SK-N-SH treated with all-trans-retinoic acid at 6 μM for 48 hours (cell line): ENCODE data around the gene HIVEP2.

Experiments
- ATAC-seq: fragments of 200-7000 bp; cut with Tn5 transposase; 3 replicates; pipeline ENCODE4 v1.9.1; 2020; ENCODE audit warnings: mild to moderate bottlenecking, moderate library complexity
- ARNTL ChIP-seq: fragments of 450-650 bp; formaldehyde crosslinking; IDR thresholded peaks from 2 replicates; pipeline ENCODE4 v1.5.0; 2020; ENCODE audit warnings: low read depth, mild to moderate bottlenecking, moderate library complexity, borderline replicate concordance
- BACH2 ChIP-seq: fragments of 250-450 bp; sonication (Bioruptor Pico); IDR thresholded peaks from 2 replicates; pipeline ENCODE4 v1.9.0; 2021; ENCODE audit warnings: mild to moderate bottlenecking, borderline replicate concordance
- CREB5 ChIP-seq: fragments of 250-450 bp; sonication (Bioruptor Pico); IDR thresholded peaks from 2 replicates; pipeline ENCODE4 v1.5.1; 2020; ENCODE audit warnings: low read depth, mild to moderate bottlenecking, moderate library complexity
- CSDC2 ChIP-seq: fragments of 250-450 bp; sonication (Bioruptor Pico); IDR thresholded peaks from 2 replicates; pipeline ENCODE4 v1.5.0; 2020; ENCODE audit warnings: mild to moderate bottlenecking, moderate library complexity
- CSRNP3 ChIP-seq: fragments of 250-450 bp; sonication (Bioruptor Pico); IDR thresholded peaks from 2 replicates; pipeline ENCODE4 v1.5.1; 2021; ENCODE audit warnings: mild to moderate bottlenecking, moderate library complexity
- ESRRG ChIP-seq: fragments of 250-450 bp; sonication (Bioruptor Pico); IDR thresholded peaks from 2 replicates; pipeline ENCODE4 v1.6.1; 2021; ENCODE audit warnings: mild to moderate bottlenecking
- GLIS3 ChIP-seq: fragments of 250-450 bp; sonication (Bioruptor Pico); IDR thresholded peaks from 2 replicates; pipeline ENCODE4 v1.5.0; 2020; ENCODE audit warnings: mild to moderate bottlenecking, moderate library complexity
- ISL1 ChIP-seq: fragments of 250-450 bp; sonication (Bioruptor Pico); IDR thresholded peaks from 2 replicates; pipeline ENCODE4 v2.1.2; 2022; ENCODE audit warnings: mild to moderate bottlenecking, moderate library complexity
- OSR1 ChIP-seq: fragments of 250-450 bp; sonication (Bioruptor Pico); IDR thresholded peaks from 2 replicates; pipeline ENCODE4 v1.8.0; 2022; ENCODE audit warnings: moderate library complexity, mild to moderate bottlenecking, inconsistent platforms
- PATZ1 ChIP-seq: fragments of 250-450 bp; sonication (Bioruptor Pico); IDR thresholded peaks from 2 replicates; pipeline ENCODE4 v1.8.0; 2020; ENCODE audit warnings: mild to moderate bottlenecking, moderate library complexity, borderline replicate concordance
- PPARA ChIP-seq: fragments of 250-450 bp; sonication (Bioruptor Pico); IDR thresholded peaks from 2 replicates; pipeline ENCODE4 v1.5.0; 2020; ENCODE audit warnings: mild to moderate bottlenecking, borderline replicate concordance
- RARB ChIP-seq: fragments of 250-450 bp; sonication (Bioruptor Pico); IDR thresholded peaks from 2 replicates; pipeline ENCODE4 v1.8.0; 2021; ENCODE audit warnings: mild to moderate bottlenecking, moderate library complexity
- SNAI2 ChIP-seq: fragments of 250-450 bp; sonication (Bioruptor Pico); IDR thresholded peaks from 2 replicates; pipeline ENCODE4 v1.5.0; 2020; ENCODE audit warnings: mild to moderate bottlenecking, moderate library complexity
- TCF4 ChIP-seq: fragments of 250-450 bp; sonication (Bioruptor Pico); IDR thresholded peaks from 2 replicates; pipeline ENCODE4 v1.8.0; 2021; ENCODE audit warnings: mild to moderate bottlenecking, moderate library complexity, borderline replicate concordance
- TOX ChIP-seq: fragments of 250-450 bp; sonication (Bioruptor Pico); IDR thresholded peaks from 2 replicates; pipeline ENCODE4 v1.8.0; 2021; ENCODE audit warnings: mild to moderate bottlenecking, moderate library complexity, borderline replicate concordance
- ZC3H10 ChIP-seq: fragments of 250-450 bp; sonication (Bioruptor Pico); IDR thresholded peaks from 2 replicates; pipeline ENCODE4 v1.5.1; 2021; ENCODE audit warnings: mild to moderate bottlenecking, moderate library complexity
- ZFP3 ChIP-seq: fragments of 250-450 bp; sonication (Bioruptor Pico); IDR thresholded peaks from 2 replicates; pipeline ENCODE4 v1.5.0; 2020; ENCODE audit warnings: mild to moderate bottlenecking, moderate library complexity
- ZFP30 ChIP-seq: fragments of 450-650 bp; formaldehyde crosslinking; IDR thresholded peaks from 2 replicates; pipeline ENCODE4 v1.5.0; 2022; ENCODE audit warnings: mild to moderate bottlenecking, moderate library complexity
- ZNF565 ChIP-seq: fragments of 450-650 bp; formaldehyde crosslinking; conservative IDR thresholded peaks from 2 replicates; pipeline ENCODE4 v1.5.0; 2020; ENCODE audit warnings: low read depth, mild to moderate bottlenecking, moderate library complexity
- ZNF70 ChIP-seq: fragments of 450-650 bp; formaldehyde crosslinking; IDR thresholded peaks from 2 replicates; pipeline ENCODE4 v1.5.0; 2020; ENCODE audit warnings: mild to moderate bottlenecking, moderate library complexity
- TF ChIP-seq, protein P1 (sequence below): fragments of 250-450 bp; sonication (Bioruptor Pico); IDR thresholded peaks from 2 replicates; pipeline ENCODE4 v1.8.0; 2021; ENCODE audit warnings: low read depth, mild to moderate bottlenecking, moderate library complexity, borderline replicate concordance
- TF ChIP-seq, protein P2 (sequence below): fragments of 250-450 bp; sonication (Bioruptor Pico); IDR thresholded peaks from 2 replicates; pipeline ENCODE4 v1.5.0; 2020; ENCODE audit warnings: mild to moderate bottlenecking, moderate library complexity

Gene HIVEP2

GRCh38 chr6:142797159-142797558 lies 147.8 kb downstream of the HIVEP2 start:
- ATAC-seq: no peak
- TF ChIP-seq ZFP3: no peak
- no peak for TF ChIP-seq ESRRG (CRISPR knock-in tag)
- TF ChIP-seq ISL1: no peak
- no peak for TF ChIP-seq TCF4 (CRISPR knock-in tag)
- TF ChIP-seq ZNF70 (CRISPR knock-in tag): no peak
- TF ChIP-seq CSRNP3 (CRISPR knock-in tag): no peak
- TF ChIP-seq ZC3H10 (CRISPR knock-in tag): no peak
- no peak for TF ChIP-seq TOX (CRISPR knock-in tag)
- TF ChIP-seq OSR1 (CRISPR knock-in tag): no peak
- TF ChIP-seq ARNTL: no peak
- no peak for TF ChIP-seq BACH2
- TF ChIP-seq SNAI2 (CRISPR knock-in tag): no peak
- TF ChIP-seq RARB (CRISPR knock-in tag): no peak
- TF ChIP-seq, protein P1, sequence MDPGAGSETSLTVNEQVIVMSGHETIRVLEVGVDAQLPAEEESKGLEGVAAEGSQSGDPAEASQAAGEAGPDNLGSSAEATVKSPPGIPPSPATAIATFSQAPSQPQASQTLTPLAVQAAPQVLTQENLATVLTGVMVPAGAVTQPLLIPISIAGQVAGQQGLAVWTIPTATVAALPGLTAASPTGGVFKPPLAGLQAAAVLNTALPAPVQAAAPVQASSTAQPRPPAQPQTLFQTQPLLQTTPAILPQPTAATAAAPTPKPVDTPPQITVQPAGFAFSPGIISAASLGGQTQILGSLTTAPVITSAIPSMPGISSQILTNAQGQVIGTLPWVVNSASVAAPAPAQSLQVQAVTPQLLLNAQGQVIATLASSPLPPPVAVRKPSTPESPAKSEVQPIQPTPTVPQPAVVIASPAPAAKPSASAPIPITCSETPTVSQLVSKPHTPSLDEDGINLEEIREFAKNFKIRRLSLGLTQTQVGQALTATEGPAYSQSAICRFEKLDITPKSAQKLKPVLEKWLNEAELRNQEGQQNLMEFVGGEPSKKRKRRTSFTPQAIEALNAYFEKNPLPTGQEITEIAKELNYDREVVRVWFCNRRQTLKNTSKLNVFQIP (CRISPR knock-in tag): no peak

GRCh38 chr6:142796571-142796970 lies 148.4 kb downstream of the HIVEP2 start:
- TF ChIP-seq CSDC2 (CRISPR knock-in tag) (no peak), TOX (CRISPR knock-in tag) (no peak), CREB5 (CRISPR knock-in tag) (no peak), PATZ1 (CRISPR knock-in tag) (no peak), OSR1 (CRISPR knock-in tag) (no peak), ZNF70 (CRISPR knock-in tag) (no peak), RARB (CRISPR knock-in tag) (no peak), ZNF565 (CRISPR knock-in tag) (no peak), ZFP30 (CRISPR knock-in tag) (no peak), ZFP3 (no peak), TCF4 (CRISPR knock-in tag) (no peak), ZC3H10 (CRISPR knock-in tag) (no peak), PPARA (no peak), ESRRG (CRISPR knock-in tag) (no peak), CSRNP3 (CRISPR knock-in tag) (no peak), ARNTL (no peak), GLIS3 (CRISPR knock-in tag) (no peak)
- TF ChIP-seq, protein P2, sequence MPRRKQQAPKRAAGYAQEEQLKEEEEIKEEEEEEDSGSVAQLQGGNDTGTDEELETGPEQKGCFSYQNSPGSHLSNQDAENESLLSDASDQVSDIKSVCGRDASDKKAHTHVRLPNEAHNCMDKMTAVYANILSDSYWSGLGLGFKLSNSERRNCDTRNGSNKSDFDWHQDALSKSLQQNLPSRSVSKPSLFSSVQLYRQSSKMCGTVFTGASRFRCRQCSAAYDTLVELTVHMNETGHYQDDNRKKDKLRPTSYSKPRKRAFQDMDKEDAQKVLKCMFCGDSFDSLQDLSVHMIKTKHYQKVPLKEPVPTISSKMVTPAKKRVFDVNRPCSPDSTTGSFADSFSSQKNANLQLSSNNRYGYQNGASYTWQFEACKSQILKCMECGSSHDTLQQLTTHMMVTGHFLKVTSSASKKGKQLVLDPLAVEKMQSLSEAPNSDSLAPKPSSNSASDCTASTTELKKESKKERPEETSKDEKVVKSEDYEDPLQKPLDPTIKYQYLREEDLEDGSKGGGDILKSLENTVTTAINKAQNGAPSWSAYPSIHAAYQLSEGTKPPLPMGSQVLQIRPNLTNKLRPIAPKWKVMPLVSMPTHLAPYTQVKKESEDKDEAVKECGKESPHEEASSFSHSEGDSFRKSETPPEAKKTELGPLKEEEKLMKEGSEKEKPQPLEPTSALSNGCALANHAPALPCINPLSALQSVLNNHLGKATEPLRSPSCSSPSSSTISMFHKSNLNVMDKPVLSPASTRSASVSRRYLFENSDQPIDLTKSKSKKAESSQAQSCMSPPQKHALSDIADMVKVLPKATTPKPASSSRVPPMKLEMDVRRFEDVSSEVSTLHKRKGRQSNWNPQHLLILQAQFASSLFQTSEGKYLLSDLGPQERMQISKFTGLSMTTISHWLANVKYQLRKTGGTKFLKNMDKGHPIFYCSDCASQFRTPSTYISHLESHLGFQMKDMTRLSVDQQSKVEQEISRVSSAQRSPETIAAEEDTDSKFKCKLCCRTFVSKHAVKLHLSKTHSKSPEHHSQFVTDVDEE: no peak
- no peak for ATAC-seq
